Measurements from ENCODE around the gene MMP14. TPM values are rescaled to one million over a fixed set of nuclear protein-coding genes. Genes with fewer than 3 reads are reported as not detected.

Gene MMP14
- total and polyA plus RNA-seq, 2 of the 13 experiments (the other 11 are each of a cell fraction or from before 2014, with no cell fraction given) = 5.2 to 9.8 TPM

GRCh38 chr14:22854963-22855724 is 18.8 kb downstream of the MMP14 start (continued):
- TF ChIP-seq PBX2 (CRISPR knock-in tag; IDR thresholded peaks at IDR 0.05) (no peak), ZBTB4 (CRISPR knock-in tag; IDR thresholded peaks at IDR 0.05; ENCODE audit: borderline replicate concordance) (no peak), TFAP4 (IDR thresholded peaks at IDR 0.05; ENCODE audit: borderline replicate concordance, low read depth) (no peak), ZNF644 (CRISPR knock-in tag; IDR thresholded peaks at IDR 0.05; ENCODE audit: low read depth) (no peak), ZNF547 (CRISPR knock-in tag; IDR thresholded peaks at IDR 0.05) (no peak), PITX1 (CRISPR knock-in tag; IDR thresholded peaks at IDR 0.05) (no peak), ZNF180 (CRISPR knock-in tag; IDR thresholded peaks at IDR 0.05; ENCODE audit: borderline replicate concordance, low read depth) (no peak), ATF3 (CRISPR knock-in tag; IDR thresholded peaks at IDR 0.05) (no peak), PRDM10 (CRISPR knock-in tag; IDR thresholded peaks at IDR 0.05; ENCODE audit: low read depth) (peak; percentile 83; the same call in 1 of the 2 replicates), ZNF329 (CRISPR knock-in tag; IDR thresholded peaks at IDR 0.05; ENCODE audit: low read depth) (no peak), ZNF30 (CRISPR knock-in tag; IDR thresholded peaks at IDR 0.05) (no peak), TARDBP (CRISPR knock-in tag; IDR thresholded peaks at IDR 0.05) (no peak), KLF15 (CRISPR knock-in tag; IDR thresholded peaks at IDR 0.05; ENCODE audit: borderline replicate concordance) (no peak), SIX4 (CRISPR knock-in tag; IDR thresholded peaks at IDR 0.05) (no peak), TRIM24 (CRISPR knock-in tag; IDR thresholded peaks at IDR 0.05) (no peak), THAP8 (CRISPR knock-in tag; IDR thresholded peaks at IDR 0.05; ENCODE audit: borderline replicate concordance) (no peak), ZNF20 (CRISPR knock-in tag; IDR thresholded peaks at IDR 0.05) (no peak), TGIF2 (CRISPR knock-in tag; IDR thresholded peaks at IDR 0.05) (no peak), ZBTB7B (CRISPR knock-in tag; IDR thresholded peaks at IDR 0.05) (no peak)
